Left ventricle myocardium superior (tissue), 1 donor: Measurements from ENCODE around the gene TBX4. TPM values are rescaled to one million over a fixed set of nuclear protein-coding genes. Genes with fewer than 3 reads are reported as not detected.

Experiments
- ATAC-seq: fragments of 200-7000 bp; cut with Tn5 transposase; one replicate; pipeline ENCODE4 v1.9.1; 2020; ENCODE audit warnings: mild to moderate bottlenecking, moderate library complexity
- DNase-seq: peaks from one replicate; pipeline ENCODE4 v3.0.0-alpha.2; 2020
- intact Hi-C: fragments of 100-400 bp; cut with micrococcal nuclease; formaldehyde crosslinking; loops from one replicate; pipeline ENCODE4 v1.11.0; 2022
- total RNA-seq: library from RNA; stranded (reverse); fragmentation: NEBNext Ultra II Directional; extraction: Animal tissue kit (Norgen Biotek cat#: 25700); gene quantifications from one replicate; pipeline ENCODE4 v1.2.1, GENCODE V29; 2021
- donor health status: DM: no; HTN: yes; CAD: no; lungs with severe emphysema.

The TBX4 gene
- total RNA-seq, 1 donor from 2014 or later: not detected

GRCh38 chr17:61460796-61461585, 8.8 kb downstream of the TBX4 start:
- DNase-seq (no peak), ATAC-seq (no peak)
- intact Hi-C loops: no loop called here

GRCh38 chr17:61461586-61461966, 9.4 kb downstream of the TBX4 start:
- intact Hi-C loops: no loop called here
- DNase-seq (no peak), ATAC-seq (no peak)

- no peak for ATAC-seq
- DNase-seq: no peak
- intact Hi-C loops: no loop called here
Measured at GRCh38 chr17:61461967-61462718, 9.9 kb downstream of the TBX4 start.

DNA sequence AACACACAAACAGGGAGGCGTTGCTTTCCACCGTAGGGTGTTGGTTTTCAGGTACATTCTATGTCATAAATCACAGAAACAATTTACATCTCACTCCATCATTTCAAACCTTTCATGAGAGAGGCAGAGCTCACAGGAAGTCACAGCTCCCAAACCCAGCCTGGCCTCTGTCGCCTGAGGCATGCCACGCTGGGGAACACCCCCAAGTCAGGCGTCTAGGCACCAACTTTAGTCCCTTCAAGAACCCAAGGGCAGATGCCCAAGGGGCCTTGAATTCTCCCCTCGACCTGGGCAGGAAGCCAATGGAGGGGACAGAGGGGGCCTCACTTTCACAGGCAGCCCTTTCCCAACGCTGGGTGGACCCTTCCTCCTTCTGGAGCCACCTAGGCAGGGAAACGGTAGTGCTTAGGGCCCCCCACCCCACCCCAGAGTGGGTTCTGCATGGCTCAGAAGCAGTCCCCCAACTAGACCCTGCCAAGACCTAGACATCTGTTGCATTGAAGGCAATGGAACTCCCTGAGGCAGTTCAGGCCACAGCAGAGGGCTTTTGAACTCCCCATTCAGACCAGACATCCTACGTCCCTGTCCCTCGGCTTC, 10.6 kb downstream of the TBX4 start:
- ATAC-seq (no peak), DNase-seq (no peak)
- intact Hi-C loops: no loop called here

- DNase-seq: no peak
- intact Hi-C loops: no loop called here
- ATAC-seq: no peak
Measured at GRCh38 chr17:61463316-61464129, 11.3 kb downstream of the TBX4 start.

GRCh38 chr17:61464130-61464842, 12.1 kb downstream of the TBX4 start:
- DNase-seq (no peak), ATAC-seq (no peak)
- intact Hi-C loops: no loop called here

- DNase-seq (no peak), ATAC-seq (no peak)
Measured at GRCh38 chr17:61464843-61465180, 12.6 kb downstream of the TBX4 start.

GRCh38 chr17:61465550-61466237, 13.5 kb downstream of the TBX4 start:
- intact Hi-C loops: no loop called here
- no peak for ATAC-seq
- no peak for DNase-seq

More at GRCh38 chr17:61464843-61465180, 12.6 kb downstream of the TBX4 start:
- intact Hi-C loops: no loop called here

DNA sequence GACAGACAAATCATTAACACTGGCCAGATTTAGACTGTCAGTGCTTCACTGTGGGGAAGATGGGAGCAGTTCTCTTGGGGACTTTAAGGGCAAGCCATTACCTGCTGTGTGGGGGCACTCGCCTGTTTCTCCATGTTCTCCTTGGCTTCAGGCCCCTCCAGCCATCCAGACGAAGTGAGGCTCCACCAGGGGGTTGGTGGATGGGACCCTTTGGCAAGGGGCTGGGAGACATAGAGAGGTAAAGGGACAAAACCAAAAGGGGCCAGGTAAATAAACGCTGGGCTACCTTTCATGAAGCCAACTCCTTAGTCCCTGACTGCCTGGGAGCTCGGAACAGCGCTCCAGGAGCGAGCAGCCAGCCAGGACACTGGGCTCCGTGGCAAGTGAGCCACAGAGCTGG, 14.0 kb downstream of the TBX4 start:
- intact Hi-C loops: no loop called here
- no peak for ATAC-seq
- no peak for DNase-seq

GRCh38 chr17:61467416-61468262, 15.4 kb downstream of the TBX4 start:
- DNase-seq: peak; percentile 49
- intact Hi-C loops: no loop called here
- peak; percentile 55 for ATAC-seq

- DNase-seq (no peak), ATAC-seq (no peak)
- intact Hi-C loops: no loop called here
Measured at GRCh38 chr17:61468263-61468907, 16.2 kb downstream of the TBX4 start.

- DNase-seq (no peak), ATAC-seq (no peak)
- intact Hi-C loops: no loop called here
Measured at GRCh38 chr17:61469474-61469873, 17.3 kb downstream of the TBX4 start.

- DNase-seq (no peak), ATAC-seq (no peak)
- intact Hi-C loops: no loop called here
Measured at GRCh38 chr17:61469949-61470348, 17.7 kb downstream of the TBX4 start.

DNA sequence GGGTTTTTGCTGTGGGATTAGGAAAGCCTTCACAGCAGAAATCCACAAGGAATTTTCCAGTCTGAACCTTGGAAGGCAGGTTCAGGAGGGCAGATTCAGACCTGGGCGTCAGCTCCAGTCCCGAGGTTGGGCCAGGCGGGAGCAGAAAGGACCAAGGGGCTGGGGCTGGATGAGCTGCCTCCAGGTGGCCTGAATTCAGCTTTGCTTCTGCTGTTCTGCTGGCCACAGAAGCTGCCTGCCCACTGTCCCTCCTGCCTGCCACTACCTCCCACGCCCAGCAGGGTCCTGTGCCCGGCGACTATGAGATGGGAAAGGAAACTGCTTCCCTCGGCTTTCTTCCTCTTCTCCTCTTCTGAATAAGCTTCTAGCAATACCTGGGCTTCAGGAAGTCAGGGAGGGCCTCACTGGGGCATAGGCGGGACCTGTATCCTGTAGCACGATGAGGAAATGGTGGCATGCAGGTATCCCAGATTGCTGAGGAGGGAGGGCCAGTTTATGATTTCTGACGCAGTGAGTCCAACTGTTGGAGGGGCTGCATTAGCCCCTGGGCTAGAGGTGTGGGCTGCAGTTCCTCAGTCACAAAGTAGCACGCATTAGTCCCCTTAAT, 18.4 kb downstream of the TBX4 start:
- intact Hi-C loops: no loop called here
- no peak for ATAC-seq
- DNase-seq: no peak

DNA sequence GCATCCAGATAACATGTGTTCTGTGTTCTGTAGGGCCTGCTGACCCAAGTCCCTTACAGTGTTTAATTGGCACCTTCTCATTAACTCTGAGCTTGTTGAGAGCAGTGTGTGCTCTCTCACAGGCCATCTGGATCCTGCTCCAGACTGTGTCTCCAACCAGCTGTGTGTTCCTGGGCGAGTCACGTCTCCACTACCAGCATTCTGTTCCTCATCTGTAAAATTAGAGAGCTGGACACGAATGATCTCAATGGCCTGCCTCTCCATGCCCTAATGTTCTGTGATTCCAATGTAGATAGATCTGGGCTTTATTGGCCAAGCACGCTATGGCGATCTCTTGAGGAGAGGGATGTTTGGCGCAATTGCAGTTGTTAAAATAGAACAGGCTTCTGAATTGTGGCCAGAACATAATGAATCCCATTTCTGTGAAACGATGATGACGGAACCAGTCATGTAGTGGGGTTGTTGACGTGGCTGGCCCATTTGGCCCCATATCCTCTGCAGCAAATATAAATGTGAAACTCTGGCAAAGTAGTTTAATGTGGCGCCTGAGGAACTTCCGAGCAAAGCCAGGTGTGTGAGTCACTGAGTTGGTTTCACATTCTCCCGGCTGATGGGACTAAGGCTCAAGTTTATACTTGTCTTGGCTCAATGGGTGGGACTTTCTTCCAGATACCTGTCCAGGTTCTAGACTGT, 22.2 kb downstream of the TBX4 start:
- ATAC-seq: no peak
- DNase-seq: no peak
- intact Hi-C loops: no loop called here

DNA sequence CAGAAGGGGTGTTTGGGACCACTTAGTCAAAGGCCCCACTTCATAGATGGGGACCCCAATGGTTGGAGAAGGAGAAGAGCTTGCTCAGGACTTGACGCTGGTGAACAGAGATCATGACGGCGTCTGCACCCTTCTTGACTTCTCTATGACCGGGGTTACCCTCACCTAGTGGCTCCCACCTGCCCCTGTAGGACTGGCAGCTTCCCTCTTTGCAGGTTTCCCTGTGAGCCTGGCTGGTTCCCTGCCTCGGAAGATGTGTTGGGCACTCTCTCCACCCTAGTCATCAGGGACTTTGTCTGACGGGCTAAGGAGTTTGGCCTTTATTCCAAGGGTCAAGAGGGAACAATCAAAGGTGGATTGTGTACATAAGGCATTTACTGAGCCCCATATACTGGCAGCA, 22.7 kb downstream of the TBX4 start:
- ATAC-seq: no peak
- no peak for DNase-seq
- intact Hi-C loops: no loop called here
